Stimulated activated CD4-positive, alpha-beta T cell treated with anti-CD3 and anti-CD28 coated beads, Interleukin-12 subunit alpha, Interleukin-12 subunit beta, amount 100 ng/mL, for 48 hours (primary cell): Measurements from ENCODE around the gene SLC30A7.

ENCODE experiments used
- DNase-seq, 3 donors: peaks; one replicate each; pipeline ENCODE4 v3.0.0-alpha.2; 2020; ENCODE audit warnings: low read depth in 2 of 3, low spot score in 1 of 3

Gene SLC30A7

DNA sequence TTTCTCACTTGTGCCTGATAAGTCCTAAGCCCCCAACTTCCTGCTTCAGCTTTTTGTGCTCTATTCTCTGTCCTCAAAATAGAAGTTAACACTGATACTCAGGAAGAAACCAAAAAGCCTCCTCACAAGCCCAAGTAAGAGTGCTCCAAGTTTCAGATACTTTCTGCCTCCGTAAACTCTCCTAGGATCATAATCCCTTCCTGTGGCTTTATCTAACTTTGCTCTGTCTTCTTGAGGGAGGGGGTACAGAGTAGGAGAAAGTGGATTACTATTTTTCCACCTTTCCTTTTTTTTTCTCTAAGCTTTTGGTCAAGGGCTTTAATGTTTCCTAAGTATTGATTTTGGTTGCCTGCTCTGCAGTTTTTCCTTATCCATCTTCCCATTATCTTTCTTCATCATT is 75.1 kb downstream of the SLC30A7 start:
- no peak for DNase-seq

- no peak for DNase-seq
These were observed 76.3 kb downstream of the SLC30A7 start for GRCh38 chr1:100972185-100972584.

GRCh38 chr1:100976936-100977335 is 81.0 kb downstream of the SLC30A7 start:
- no peak for DNase-seq

GRCh38 chr1:100979631-100980030 is 83.7 kb downstream of the SLC30A7 start:
- DNase-seq: no peak

DNA sequence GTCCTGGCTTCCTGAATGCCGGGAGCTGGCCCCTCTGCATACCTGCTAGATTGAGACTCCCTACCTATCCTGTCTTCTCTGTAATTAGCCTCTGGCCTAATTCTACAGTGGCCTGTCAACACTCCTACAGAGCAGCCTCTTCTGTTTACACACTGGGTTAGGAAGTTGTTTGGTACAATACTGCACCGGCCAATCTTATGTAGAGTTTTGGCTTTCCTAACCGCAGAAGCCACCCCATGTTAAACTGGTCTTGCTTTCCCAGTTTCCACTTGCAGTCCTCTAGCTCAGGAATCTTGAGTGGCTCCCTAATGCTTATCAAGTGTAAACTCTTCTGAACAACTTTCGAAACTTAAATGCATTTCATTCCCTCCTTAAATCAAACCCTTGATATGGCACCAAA is 86.9 kb downstream of the SLC30A7 start:
- DNase-seq: no peak

DNA sequence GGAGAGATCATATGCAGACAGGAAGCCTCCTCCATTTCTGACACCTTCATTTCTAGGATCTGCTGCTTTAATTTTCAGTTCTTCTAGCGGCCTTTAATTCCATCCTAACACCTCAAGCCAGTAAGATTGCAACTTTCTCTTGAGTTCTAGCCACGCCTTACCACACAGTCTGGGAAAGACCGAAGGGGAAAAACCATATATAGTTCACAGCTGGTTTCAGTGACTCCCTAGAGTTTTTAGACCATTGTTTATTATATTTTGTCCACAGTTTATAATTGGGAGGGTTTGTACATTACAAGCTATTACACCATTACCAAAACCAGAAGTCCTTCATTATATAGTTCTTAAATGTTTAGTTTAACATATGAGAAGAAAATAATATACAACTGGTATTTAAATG is 92.2 kb downstream of the SLC30A7 start:
- DNase-seq: no peak

- no peak for DNase-seq
These were observed 93.6 kb downstream of the SLC30A7 start for GRCh38 chr1:100989306-100990077.

- DNase-seq: no peak
These were observed 99.5 kb downstream of the SLC30A7 start for GRCh38 chr1:100995198-100995988.

GRCh38 chr1:100998426-100998825 is 102.5 kb downstream of the SLC30A7 start:
- no peak for DNase-seq

GRCh38 chr1:101000131-101000873 is 104.4 kb downstream of the SLC30A7 start:
- no peak for DNase-seq

DNA sequence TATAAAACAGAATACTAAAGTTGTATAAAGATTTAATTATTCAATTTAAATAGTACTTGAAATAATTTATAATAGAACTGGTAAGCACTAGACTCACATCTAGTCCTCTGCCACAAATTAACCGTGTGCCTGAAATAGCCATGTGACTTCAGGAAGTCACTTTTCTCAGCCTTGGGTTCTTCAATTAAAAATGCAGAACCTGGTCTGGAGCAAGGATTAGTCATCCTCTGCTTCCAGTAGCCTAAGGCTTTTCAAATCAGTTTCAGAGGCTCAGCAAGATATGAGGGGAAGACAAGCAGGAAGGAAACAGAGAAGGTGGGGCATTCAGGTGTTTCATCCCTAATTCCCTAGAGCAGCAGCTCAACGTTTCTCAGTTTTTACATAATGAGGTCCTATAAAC is 106.7 kb downstream of the SLC30A7 start:
- DNase-seq: no peak

- DNase-seq: no peak
These were observed 107.2 kb downstream of the SLC30A7 start for GRCh38 chr1:101003012-101003650.

DNA sequence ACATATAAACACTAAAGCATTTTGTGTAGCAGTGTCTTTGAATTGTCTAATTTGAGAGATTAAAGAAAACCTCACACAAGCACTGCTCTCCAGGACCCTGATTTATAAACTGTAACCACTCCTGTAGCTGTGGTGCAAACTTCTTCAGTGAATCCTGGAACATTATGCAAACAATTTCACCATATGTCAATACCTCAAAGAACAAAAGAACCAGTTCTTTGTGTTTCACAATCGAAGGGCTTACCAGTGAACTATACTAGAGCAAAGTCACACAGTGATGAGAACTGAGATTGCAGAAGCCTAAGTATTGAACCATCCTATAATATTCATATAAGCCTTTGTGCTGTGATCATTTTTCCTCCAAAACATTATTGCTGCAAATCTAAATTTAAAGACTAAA is 108.2 kb downstream of the SLC30A7 start:
- no peak for DNase-seq

GRCh38 chr1:101004670-101005069 is 108.8 kb downstream of the SLC30A7 start:
- DNase-seq: no peak

DNA sequence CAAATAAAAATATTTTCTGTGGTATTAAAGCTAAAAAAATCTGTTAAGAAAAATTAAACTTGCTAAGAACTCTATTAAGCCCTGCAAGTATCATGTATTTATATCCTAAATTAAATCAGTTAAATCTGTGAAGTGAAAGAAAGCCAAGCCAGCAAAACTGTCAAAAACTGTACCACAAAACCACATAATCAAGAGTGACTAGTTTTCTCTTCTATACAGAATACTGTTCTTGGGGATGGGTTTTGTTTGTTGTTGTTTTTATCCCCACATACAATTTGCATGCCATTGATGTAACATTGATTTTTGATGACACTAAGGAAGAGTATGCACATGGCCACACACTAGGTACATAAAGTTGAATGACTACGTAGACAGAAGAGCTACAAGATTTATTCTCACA is 109.3 kb downstream of the SLC30A7 start:
- DNase-seq: no peak

GRCh38 chr1:101005871-101006270 is 110.0 kb downstream of the SLC30A7 start:
- DNase-seq: no peak

DNA sequence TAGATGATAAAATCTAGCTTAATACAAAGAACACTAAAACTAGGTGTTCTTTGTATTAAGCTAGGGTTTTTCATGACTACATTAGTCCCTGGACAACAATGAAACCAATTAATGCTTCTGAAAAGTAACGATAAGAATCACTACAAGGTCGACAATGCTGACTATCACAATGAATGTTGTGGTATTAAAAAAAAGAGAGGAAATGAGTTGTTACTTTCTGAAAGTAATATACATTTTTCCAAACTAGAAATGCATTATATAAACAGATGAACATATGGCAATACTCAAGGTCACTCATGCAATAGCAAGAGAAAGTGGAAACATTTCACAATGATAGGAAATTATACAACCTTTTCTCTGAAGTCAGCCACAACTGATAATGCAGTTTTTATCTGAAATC is 110.7 kb downstream of the SLC30A7 start:
- no peak for DNase-seq

GRCh38 chr1:101008229-101008834 is 112.4 kb downstream of the SLC30A7 start:
- no peak for DNase-seq

GRCh38 chr1:101013776-101014175 is 117.9 kb downstream of the SLC30A7 start:
- DNase-seq: no peak

GRCh38 chr1:101017448-101017847 is 121.6 kb downstream of the SLC30A7 start:
- no peak for DNase-seq

DNA sequence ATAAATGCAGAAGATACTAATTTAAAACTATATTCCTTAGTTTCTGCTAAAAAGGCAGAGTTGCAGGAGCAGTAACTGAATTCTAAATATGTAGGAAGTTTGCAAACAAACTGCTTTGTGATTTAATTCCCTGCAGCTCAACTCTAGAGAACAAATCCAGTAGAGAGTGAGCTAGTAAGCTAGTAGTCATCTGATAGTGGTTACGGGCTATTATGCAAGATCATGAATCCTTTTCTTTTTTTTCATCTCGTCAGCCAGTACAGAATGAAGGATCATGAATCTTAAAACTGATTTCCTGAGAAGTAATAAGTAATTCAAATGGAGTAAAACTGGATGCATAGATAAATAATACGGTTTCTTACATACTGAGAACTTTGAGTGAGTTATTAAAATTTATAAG is 126.4 kb downstream of the SLC30A7 start:
- DNase-seq: no peak
